K562 (cell line): Measurements from ENCODE around the gene BANF2. TPM values are rescaled to one million over a fixed set of nuclear protein-coding genes. Genes with fewer than 3 reads are reported as not detected.

ENCODE experiments used
- ATAC-seq: fragments of 200-7000 bp; cut with Tn5 transposase; 3 replicates; pipeline ENCODE4 v1.9.1; 2020; ENCODE audit warnings: moderate library complexity
- BruUV-seq: library from RNA; stranded (reverse); fragments of 400-500 nt; replicated peaks from 2 replicates; lab custom pipeline; 2021; lab: Mats Ljungman, UMichigan
- CTCF ChIA-PET: fragments of 300-600 bp; formaldehyde crosslinking; extraction: SDS; loops from one replicate; lab custom pipeline; 2021; ENCODE audit warnings: low intra/inter-chr PET ratio; lab: Yijun Ruan, JAX
- POLR2A ChIA-PET: fragments of 300-600, 350-650 bp; sonication (Branson Sonifier 250); formaldehyde crosslinking; extraction: SDS; loops from one replicate; lab custom pipeline; 2021; ENCODE audit warnings: antibody characterized with exemption, inconsistent platforms; lab: Yijun Ruan, JAX
- DNase-seq, 4 experiments: peaks; one replicate each; pipeline versions ENCODE4 v3.0.0 to v3.0.0-alpha.2; 2011 to 2018; ENCODE audit warnings: low spot score in 3 of 4, mixed read lengths in 3 of 4; ENCODE audit errors: extremely low read depth in 1 of 4
- FAIRE-seq: peaks from 2 replicates; lab custom pipeline; 2011; peaks lifted over from hg19 to GRCh38; lab: Jason Lieb, UNC
- H2AFZ ChIP-seq: 2 replicates; pipeline ENCODE4 v1.6.0; 2011; ENCODE audit warnings: low read depth, low read length, control low read depth, inconsistent platforms
- H3K27ac ChIP-seq: fragments of 200-600 bp; 3 replicates; pipeline ENCODE4 v1.8.0; 2011; ENCODE audit warnings: low read depth, mild to moderate bottlenecking, control low read depth, inconsistent platforms, low read length, moderate library complexity, mixed read lengths; ENCODE audit errors: extremely low read depth
- H3K27me3 ChIP-seq, 2 experiments: fragments of 300-600 bp in 1 of 2; 2 replicates in 1 of 2; 3 replicates in 1 of 2; pipeline versions ENCODE4 v1.6.0 to v1.8.0; 2011; ENCODE audit warnings: inconsistent platforms in 2 of 2, low read length in 2 of 2, mild to moderate bottlenecking in 1 of 2, mixed read lengths in 1 of 2, moderate library complexity in 1 of 2; ENCODE audit not compliant: control insufficient read depth in 2 of 2, insufficient read depth in 2 of 2
- H3K36me3 ChIP-seq: fragments of 300-600 bp; 3 replicates; pipeline ENCODE4 v1.8.0; 2011; ENCODE audit warnings: mild to moderate bottlenecking, low read length, inconsistent platforms; ENCODE audit not compliant: control insufficient read depth, insufficient read depth
- H3K4me1 ChIP-seq, 2 experiments: fragments of 200-600 bp in 1 of 2; replicated peaks in 1 of 2; 2 replicates in 1 of 2; 3 replicates in 1 of 2; pipeline versions ENCODE4 v1.5.1 to v1.8.0; 2011; ENCODE audit warnings: inconsistent platforms in 2 of 2, low read length in 2 of 2, mild to moderate bottlenecking in 1 of 2, mixed read lengths in 1 of 2, moderate library complexity in 1 of 2; ENCODE audit not compliant: control insufficient read depth in 2 of 2, insufficient read depth in 2 of 2
- H3K4me2 ChIP-seq: 2 replicates; pipeline ENCODE4 v1.6.1; 2011; ENCODE audit warnings: low read length, control low read depth, inconsistent platforms, mixed read lengths; ENCODE audit not compliant: insufficient read depth
- H3K4me3 ChIP-seq: fragments of 200-600 bp; sonication (generic), shearing (Covaris generic); 2 replicates; pipeline ENCODE4 v1.5.1; 2016; ENCODE audit warnings: control low read depth, inconsistent platforms
- H3K79me2 ChIP-seq: fragments of 200-600 bp; 3 replicates; pipeline ENCODE4 v1.8.0; 2011; ENCODE audit warnings: low read length, inconsistent platforms; ENCODE audit not compliant: control insufficient read depth, insufficient read depth
- H3K9ac ChIP-seq, 2 experiments: 2 replicates each; pipeline versions ENCODE4 v1.6.0 to v1.6.1; 2011; ENCODE audit warnings: low read depth in 2 of 2, low read length in 2 of 2, control low read depth in 1 of 2, inconsistent platforms in 1 of 2, mild to moderate bottlenecking in 1 of 2, mixed read lengths in 1 of 2; ENCODE audit not compliant: insufficient read depth in 1 of 2
- H3K9me1 ChIP-seq: one replicate; pipeline ENCODE4 v1.6.0; 2011; ENCODE audit warnings: inconsistent platforms, mild to moderate bottlenecking, low read length, moderate library complexity; ENCODE audit not compliant: control insufficient read depth, insufficient read depth
- H3K9me3 ChIP-seq: replicated peaks from 2 replicates; pipeline ENCODE4 v1.5.1; 2011; ENCODE audit warnings: low read depth, low read length, inconsistent platforms; ENCODE audit not compliant: control insufficient read depth, insufficient read depth
- H4K20me1 ChIP-seq: replicated peaks from 2 replicates; pipeline ENCODE4 v1.6.1; 2011; ENCODE audit warnings: low read length, inconsistent platforms, mixed read lengths; ENCODE audit not compliant: control insufficient read depth, insufficient read depth
- GTF2E2 ChIP-seq: fragments of 200-800 bp; sonication (Bioruptor generic); IDR thresholded peaks from 2 replicates; pipeline ENCODE4 v1.6.1; 2016; ENCODE audit warnings: missing genetic modification characterization, missing compliant biosample characterization
- MLX ChIP-seq, 2 experiments: fragments of 450-650 bp in 1 of 2; sonication (generic) in 1 of 2; formaldehyde crosslinking; conservative IDR thresholded peaks; 2 replicates each; pipeline versions ENCODE4 v1.4.0 to v1.8.1; 2020 to 2022; ENCODE audit warnings: mild to moderate bottlenecking in 1 of 2, missing genetic modification reagents in 1 of 2
- ZNF41 ChIP-seq: fragments of 250-450 bp; sonication (Bioruptor Pico); conservative IDR thresholded peaks from 2 replicates; pipeline ENCODE4 v1.4.0; 2020; ENCODE audit warnings: mild to moderate bottlenecking
- WGBS: fragments of 100-300 bp; shearing (Covaris generic); methylation state at CpG from one replicate; pipeline ENCODE4 v1.1.6; 2016; ENCODE audit warnings: low coverage, mixed read lengths; ENCODE audit not compliant: insufficient coverage; ENCODE audit errors: missing lambda C conversion rate; 5-methylcytosine and 5-hydroxymethylcytosine counted together
- in situ Hi-C: fragments of 300-500 bp; cut with MboI; formaldehyde crosslinking; loops from 4 replicates; pipeline ENCODE4 v1.15.0; 2018; ENCODE audit warnings: inconsistent platforms, mixed read lengths
- intact Hi-C: fragments of 100-400 bp; cut with micrococcal nuclease; formaldehyde crosslinking; loops from 2 replicates; pipeline ENCODE4 v1.14.2; 2022
- polyA plus RNA-seq, 8 experiments: library from polyadenylated mRNA; depleted of rRNA in 4 of 8; stranded (reverse) in 5 of 8; unstranded in 3 of 8; fragments of >200 nt; fragmentation: Nextera tagmentation in 2 of 8; fragmentation: Illumina TruSeq in 1 of 8; extraction: Ambion mirVana in 2 of 8; extraction: Trizol in 1 of 8; gene quantifications; 2 replicates each; pipeline versions ENCODE4 v1.2.1 to v1.2.3, GENCODE V29; 2011 to 2014; ENCODE audit warnings: inconsistent platforms in 1 of 8, missing spikeins in 1 of 8
- total RNA-seq, 7 experiments: library from RNA; depleted of rRNA in 6 of 7; stranded (reverse); fragments of >200 nt in 6 of 7; fragmentation: Illumina TruSeq in 2 of 7; extraction: Trizol in 2 of 7; gene quantifications; 2 replicates each; pipeline versions ENCODE4 v1.2.1 to v1.2.3, GENCODE V29; 2011 to 2021; ENCODE audit warnings: low replicate concordance in 1 of 7
- TF ChIP-seq, protein P1 (sequence below): fragments of 200-800 bp; sonication (Bioruptor generic); IDR thresholded peaks from 2 replicates; pipeline ENCODE4 v1.6.1; 2016; ENCODE audit warnings: missing genetic modification characterization, missing compliant biosample characterization

Gene BANF2
- total and polyA plus RNA-seq, 9 of the 15 experiments (the other 6 are each of a cell fraction or from before 2014, with no cell fraction given): not detected

DNA sequence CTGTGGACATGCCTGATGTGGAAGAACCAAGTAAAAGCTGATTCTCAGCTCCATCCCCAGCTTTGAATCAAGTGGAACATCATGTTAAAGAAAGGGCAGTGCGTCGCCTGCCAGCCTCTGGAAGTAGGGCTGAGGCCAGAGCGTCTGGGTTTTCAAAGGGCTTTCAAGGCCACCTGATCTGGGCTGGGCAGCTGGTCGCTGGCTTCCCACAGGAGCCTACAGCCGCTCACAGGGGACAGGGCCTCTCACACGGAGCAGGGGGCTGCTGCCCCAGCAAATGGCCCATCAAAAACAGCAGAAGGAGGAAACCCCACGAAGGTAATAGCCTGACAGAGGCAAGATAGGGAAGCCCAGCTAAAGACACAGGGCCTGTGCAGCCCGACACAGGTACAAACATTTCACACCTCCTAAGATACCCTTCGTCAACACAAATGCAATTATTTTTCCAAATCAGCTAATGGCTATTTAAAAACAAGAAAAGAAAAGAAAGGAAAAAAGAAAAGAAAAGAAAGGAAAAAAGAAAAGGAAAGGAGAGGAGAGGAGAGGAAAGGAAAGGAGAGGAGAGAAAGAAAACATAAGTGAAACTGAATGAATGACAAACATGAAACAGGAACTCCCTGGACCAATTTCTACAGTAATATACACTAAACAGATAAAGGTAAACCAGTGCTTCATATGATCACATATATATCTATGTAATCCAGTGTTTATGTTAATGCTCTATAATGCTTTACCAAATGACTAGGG lies 42.5 kb upstream of the BANF2 start:
- FAIRE-seq (no peak), ATAC-seq (no peak), DNase-seq (no peak)
- Histone ChIP-seq H4K20me1 (no peaks in the 10 kb centered on the region), H3K9me3 (0 out of 2 replicates have a peak, but pooled peaks cover 2% of the 10 kb centered on the region), H3K9ac (no peak overlapping the region), H3K36me3 (peaks cover 29% of the 10 kb centered on the region; the same call in 1 of the 3 replicates), H3K27me3 (no peaks in the 10 kb centered on the region), H3K9me1 (peaks cover 5% of the 10 kb centered on the region), H3K27ac (no peak overlapping the region), H3K4me1 (no peaks in the 10 kb centered on the region; a peak in 3 of 5 replicates), H3K79me2 (peaks cover 12% of the 10 kb centered on the region; the same call in 1 of the 3 replicates), H2AFZ (no peak overlapping the region), H3K4me3 (no peak overlapping the region), H3K4me2 (no peak overlapping the region)
- in situ Hi-C loops: no loop called here
- ChIA-PET CTCF (no interaction called here), POLR2A (interaction anchor here (0.6 to 1.8 kb wide), 2 partner anchors 9 to 19 kb away, joined by 4 to 7 read pairs; no protein-coding TSS in a partner anchor)
- no TSS peak for BruUV-seq
- intact Hi-C loops: no loop called here
- 84% methylated on average over 8 of the region's 9 CpGs for WGBS
- no peak for TF ChIP-seq MLX (CRISPR knock-in tag; conservative IDR thresholded peaks at IDR 0.05)
- TF ChIP-seq ZNF41: no peak
- TF ChIP-seq, protein P1, sequence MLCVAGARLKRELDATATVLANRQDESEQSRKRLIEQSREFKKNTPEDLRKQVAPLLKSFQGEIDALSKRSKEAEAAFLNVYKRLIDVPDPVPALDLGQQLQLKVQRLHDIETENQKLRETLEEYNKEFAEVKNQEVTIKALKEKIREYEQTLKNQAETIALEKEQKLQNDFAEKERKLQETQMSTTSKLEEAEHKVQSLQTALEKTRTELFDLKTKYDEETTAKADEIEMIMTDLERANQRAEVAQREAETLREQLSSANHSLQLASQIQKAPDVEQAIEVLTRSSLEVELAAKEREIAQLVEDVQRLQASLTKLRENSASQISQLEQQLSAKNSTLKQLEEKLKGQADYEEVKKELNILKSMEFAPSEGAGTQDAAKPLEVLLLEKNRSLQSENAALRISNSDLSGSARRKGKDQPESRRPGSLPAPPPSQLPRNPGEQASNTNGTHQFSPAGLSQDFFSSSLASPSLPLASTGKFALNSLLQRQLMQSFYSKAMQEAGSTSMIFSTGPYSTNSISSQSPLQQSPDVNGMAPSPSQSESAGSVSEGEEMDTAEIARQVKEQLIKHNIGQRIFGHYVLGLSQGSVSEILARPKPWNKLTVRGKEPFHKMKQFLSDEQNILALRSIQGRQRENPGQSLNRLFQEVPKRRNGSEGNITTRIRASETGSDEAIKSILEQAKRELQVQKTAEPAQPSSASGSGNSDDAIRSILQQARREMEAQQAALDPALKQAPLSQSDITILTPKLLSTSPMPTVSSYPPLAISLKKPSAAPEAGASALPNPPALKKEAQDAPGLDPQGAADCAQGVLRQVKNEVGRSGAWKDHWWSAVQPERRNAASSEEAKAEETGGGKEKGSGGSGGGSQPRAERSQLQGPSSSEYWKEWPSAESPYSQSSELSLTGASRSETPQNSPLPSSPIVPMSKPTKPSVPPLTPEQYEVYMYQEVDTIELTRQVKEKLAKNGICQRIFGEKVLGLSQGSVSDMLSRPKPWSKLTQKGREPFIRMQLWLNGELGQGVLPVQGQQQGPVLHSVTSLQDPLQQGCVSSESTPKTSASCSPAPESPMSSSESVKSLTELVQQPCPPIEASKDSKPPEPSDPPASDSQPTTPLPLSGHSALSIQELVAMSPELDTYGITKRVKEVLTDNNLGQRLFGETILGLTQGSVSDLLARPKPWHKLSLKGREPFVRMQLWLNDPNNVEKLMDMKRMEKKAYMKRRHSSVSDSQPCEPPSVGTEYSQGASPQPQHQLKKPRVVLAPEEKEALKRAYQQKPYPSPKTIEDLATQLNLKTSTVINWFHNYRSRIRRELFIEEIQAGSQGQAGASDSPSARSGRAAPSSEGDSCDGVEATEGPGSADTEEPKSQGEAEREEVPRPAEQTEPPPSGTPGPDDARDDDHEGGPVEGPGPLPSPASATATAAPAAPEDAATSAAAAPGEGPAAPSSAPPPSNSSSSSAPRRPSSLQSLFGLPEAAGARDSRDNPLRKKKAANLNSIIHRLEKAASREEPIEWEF: no peak
- no peak for TF ChIP-seq GTF2E2
